ENCODE results near the gene TMOD3. TPM values are rescaled to one million over a fixed set of nuclear protein-coding genes. Genes with fewer than 3 reads are reported as not detected.

TMOD3 gene
- total RNA-seq, 1 experiment from 2014 or later = 28.8 TPM

DNA sequence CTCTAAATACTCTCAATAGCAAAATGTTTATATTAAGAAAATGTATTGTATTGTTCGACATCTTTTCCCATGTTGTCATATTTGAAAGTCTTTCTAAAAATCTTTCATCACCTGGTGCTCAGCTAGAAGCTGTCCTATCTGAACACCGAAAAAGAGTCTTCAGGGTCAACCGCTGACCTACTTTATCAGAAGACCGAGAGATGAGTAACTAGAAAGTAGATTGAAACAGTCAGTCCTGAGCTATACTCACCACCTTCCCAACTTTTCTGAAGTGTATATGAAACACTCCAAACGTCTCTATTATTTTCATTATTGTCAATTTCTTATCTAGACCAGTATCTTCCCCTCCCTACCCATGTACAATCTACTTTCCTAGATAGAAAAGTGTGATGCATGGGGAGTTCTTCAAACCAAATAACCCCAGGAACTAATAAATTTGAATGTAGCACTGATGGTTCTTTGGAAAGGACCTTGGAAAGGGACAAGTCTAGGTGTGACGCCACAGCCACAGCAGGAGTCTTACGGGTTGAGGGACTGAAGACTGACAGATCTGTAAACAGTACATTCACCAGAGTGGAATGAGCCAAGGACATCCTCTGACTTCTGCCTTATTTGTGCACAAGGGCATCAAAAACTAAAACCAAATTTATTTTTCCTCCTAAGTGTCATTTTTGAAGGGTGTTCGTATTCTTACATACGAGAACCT lies 58.6 kb downstream of the TMOD3 start:
- DNase-seq (ENCODE audit: low spot score) = no peak
- in situ Hi-C loops (cut with HindIII; ENCODE audit: low sequenced_read_pairs) = no loop called here

DNA sequence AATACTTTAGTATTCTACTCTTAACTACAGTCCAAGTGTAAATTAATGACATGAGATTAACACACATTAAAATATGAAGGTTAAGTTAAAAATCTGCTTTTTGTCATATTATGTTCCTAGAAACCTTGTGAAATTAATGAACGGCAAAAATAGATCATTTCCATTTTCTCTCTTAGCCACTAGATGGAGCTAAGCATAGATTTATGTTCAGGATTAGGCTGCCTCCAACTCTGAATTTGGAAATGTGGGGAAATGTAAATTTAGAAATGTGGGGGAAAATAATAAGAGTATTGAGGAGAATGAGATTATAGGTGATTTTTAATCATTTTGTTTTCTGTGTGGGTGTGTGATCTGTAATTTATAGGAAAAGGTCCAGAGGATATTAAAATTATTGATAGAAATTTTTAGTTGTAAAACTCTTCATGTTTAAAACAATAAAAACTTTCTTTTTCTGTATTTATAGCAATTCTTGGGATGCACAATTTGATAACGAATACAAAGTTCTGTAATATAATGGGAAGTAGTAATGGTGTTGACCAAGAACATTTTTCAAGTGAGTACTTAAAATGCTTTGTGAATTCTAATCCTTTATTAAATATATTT lies 59.2 kb downstream of the TMOD3 start:
- in situ Hi-C loops (cut with HindIII; ENCODE audit: low sequenced_read_pairs) = no loop called here
- DNase-seq (ENCODE audit: low spot score) = peak; percentile 54

DNA sequence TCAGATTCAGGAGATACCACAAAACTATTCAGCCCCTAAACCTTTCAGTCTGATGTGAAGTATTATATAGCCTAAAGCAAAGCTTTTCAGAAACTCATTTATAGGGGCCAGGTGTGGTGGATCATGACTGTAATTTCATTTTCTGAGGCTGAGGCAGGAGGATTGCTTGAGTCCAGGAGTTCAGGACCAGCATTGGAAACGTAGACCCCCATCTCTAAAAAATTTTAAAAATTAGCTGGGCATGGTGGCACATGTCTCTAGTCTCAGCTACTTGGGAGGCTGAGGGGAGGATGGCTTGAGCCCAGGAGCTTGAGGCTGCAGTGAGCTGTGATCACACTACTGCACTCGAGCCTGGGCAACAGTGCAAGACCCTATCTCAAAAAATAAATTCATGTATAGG lies 60.0 kb downstream of the TMOD3 start:
- no peak for DNase-seq (ENCODE audit: low spot score)
- in situ Hi-C loops (cut with HindIII; ENCODE audit: low sequenced_read_pairs) = no loop called here

DNA sequence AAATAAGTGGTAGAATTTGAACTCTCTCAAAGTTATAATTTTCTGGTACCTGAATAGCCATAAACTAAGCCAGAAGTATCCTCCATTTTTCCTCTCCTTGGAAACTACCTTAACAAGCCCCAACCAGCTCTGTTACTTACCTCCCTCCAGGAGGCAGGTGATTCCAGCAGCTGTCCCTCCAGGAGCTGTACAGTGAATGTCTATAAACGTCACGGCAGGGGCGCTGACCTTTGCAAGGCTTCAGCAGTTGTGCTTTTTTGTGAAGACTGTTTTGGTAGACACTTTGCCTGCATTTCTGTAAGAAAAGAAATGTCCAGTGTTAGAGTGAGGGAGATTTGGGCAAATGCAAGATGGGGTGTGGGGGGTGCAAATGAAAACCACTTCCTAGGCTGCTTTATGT lies 75.0 kb downstream of the TMOD3 start:
- in situ Hi-C loops (cut with HindIII; ENCODE audit: low sequenced_read_pairs) = no loop called here
- DNase-seq (ENCODE audit: low spot score) = no peak

DNA sequence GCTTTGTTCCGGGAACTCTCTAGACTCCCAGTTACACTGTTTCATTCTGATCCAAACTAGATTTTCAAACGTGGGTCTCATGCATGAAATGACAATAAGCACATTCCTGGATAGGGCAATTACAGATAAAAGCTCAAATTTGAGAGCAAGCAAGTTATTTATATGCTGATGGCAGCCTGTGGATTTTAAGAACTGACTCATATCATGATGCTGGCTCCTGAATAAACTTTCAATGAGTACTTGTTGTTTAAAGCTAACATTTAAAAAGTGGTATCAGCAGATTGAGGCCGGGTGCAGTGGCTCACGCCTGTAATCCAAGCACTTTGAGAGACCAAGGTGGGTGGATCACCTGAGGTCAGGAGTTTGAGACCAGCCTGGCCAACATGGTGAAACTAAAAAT lies 75.5 kb downstream of the TMOD3 start:
- no peak for DNase-seq (ENCODE audit: low spot score)
- in situ Hi-C loops (cut with HindIII; ENCODE audit: low sequenced_read_pairs) = no loop called here

DNA sequence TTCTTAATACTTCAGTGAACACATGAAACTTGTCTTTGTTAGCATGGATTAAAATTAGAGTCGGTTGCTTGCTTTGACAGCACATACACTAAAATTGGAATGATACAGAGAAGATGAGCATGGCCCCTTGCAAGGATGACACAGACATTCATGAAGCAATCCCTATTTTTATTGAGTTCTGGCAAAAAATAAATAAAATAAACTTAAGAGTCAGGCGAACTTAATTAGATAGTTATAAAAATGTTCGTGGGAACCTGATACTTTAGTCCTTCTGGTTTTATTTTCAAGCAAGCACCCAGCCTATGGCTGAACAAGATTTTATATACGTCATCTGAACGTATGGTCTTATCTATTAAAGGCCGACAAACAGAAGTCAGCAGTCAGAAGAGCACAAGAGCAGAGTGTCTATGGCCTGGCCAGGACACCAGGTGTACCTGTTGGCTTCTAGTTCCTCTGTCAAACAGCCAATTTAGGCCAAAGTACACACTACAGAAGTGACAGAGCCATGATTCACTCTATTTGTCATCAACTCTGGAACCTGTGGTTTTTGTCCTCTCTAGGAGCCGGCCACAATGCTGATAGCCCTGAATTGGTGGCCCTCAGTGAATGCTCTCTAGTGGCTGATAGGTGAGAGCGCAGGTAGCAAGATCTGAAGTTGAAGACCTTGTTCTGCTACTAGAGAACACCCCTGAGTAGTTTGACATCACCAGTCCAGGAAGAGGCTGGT lies 77.8 kb downstream of the TMOD3 start:
- in situ Hi-C loops (cut with HindIII; ENCODE audit: low sequenced_read_pairs) = no loop called here
- peak; percentile 11 for DNase-seq (ENCODE audit: low spot score)

DNA sequence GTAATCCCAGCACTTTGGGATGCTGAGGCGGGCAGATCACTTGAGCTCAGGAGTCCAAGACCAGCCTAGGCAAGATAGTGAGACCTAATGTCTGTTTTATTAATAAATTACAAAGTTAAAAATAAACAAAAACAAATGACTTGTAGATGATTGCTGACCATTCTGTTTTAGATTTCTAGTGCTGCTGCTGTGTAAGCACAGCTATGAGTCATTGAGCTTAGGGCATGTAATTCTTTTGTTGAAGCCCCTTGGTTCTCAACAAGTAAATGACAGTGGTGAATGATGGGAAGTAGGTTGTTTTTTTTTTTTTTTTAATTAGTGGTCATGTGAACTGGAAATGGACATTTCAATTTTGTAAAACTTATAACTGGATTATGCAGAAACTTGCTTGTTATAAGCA lies 78.9 kb downstream of the TMOD3 start:
- in situ Hi-C loops (cut with HindIII; ENCODE audit: low sequenced_read_pairs) = no loop called here
- DNase-seq (ENCODE audit: low spot score) = no peak

DNA sequence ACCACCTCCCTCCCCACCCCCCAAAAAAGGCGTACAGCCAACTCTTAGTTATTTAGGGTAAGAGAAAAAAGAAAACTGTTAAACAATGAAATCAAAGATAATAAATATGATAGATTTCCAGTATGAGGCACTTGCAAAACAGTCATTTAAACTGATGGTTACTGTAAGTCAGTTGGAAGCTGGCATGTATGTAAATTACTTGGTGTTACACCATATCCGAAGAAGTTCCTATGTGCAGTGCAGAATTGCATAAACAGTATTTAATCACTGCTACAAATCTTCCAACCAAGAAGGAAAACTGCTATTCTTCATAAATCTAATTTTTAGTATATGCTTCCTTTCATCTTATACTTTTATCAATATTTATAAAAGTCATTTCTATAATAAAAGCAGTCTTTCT lies 80.1 kb downstream of the TMOD3 start:
- in situ Hi-C loops (cut with HindIII; ENCODE audit: low sequenced_read_pairs) = no loop called here
- no peak for DNase-seq (ENCODE audit: low spot score)

DNA sequence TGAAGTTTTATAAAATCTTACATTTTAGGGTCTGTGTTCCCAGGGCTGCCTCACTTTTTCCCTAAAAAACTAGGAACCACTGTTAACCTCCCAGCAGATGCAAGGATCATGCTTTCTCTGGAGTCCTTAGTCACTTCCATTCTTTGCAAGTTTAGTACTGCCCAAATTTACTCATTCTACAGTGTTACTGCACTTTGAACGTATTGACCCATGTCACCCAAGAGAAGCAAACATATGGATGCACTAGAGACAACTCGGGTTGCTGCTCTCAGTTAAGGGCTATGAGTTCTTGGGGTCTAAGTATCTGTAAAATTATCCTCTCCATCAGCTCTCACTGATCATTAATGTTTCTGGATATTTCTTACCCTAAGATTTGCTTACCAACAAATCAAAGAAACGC lies 83.1 kb downstream of the TMOD3 start:
- DNase-seq (ENCODE audit: low spot score) = no peak
- in situ Hi-C loops (cut with HindIII; ENCODE audit: low sequenced_read_pairs) = no loop called here

DNA sequence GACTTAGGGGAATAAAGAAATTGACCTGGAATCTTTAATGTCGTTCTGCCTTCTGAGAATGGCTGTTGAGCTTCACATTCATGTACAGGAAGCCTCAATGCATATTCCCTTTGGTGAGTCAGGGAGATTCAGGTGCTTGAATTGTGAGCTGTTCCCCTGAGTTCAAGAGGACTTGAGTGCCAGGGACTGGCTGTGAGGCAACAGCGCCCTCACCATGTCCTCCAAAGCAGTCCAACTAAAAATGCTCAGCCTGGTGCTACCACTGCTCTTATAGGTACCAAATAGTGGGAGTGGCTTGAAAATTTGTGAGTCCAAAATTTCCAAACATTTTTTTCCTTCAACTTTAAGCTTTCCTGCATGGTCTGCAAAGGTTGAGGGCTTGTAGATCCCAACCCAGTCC lies 88.0 kb downstream of the TMOD3 start:
- in situ Hi-C loops (cut with HindIII; ENCODE audit: low sequenced_read_pairs) = no loop called here
- DNase-seq (ENCODE audit: low spot score) = peak; percentile 17

DNA sequence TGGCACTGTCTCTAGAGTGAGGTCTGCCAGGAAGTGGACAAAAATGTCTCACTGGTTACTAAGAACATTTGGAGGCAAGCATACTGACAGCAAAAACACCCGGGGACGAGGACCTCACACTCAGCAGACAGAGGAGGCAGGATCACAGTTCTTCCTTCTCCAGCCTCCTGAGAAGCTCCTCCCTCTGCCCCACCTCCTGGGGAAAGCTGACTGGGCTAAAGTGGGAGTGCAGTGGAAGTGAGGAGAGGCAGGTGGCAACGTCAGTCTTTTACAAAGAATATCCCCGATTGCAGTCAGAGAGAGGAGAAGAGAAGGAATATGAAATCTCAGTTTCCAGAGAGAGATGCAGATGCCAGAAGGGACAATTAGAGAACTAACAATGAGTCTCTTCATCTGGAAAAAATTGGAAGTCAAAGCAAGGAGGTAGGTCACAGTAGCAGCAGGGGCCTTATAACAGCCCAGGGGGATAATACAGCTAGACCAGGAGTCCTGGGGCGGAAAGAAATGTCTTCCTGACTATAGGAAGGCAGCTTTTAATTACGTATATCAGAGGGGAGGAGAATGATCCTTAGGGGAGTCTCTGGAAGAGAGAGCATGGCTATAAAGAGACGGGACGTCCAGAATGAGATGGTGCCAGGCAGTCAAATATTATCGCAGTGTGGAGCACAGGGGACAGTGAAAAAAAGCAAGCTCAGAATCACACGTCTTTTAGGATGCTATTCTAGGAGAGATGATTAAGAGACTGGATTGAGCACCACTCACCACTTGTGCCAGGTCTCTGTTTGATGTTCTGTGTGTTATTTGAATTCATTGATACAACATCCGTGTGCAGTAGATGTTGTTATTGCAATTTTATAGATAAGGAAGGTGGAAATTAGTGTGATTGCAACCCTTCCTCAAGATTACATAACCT lies 95.0 kb downstream of the TMOD3 start:
- in situ Hi-C loops (cut with HindIII; ENCODE audit: low sequenced_read_pairs) = no loop called here
- DNase-seq (ENCODE audit: low spot score) = peak; percentile 13

DNA sequence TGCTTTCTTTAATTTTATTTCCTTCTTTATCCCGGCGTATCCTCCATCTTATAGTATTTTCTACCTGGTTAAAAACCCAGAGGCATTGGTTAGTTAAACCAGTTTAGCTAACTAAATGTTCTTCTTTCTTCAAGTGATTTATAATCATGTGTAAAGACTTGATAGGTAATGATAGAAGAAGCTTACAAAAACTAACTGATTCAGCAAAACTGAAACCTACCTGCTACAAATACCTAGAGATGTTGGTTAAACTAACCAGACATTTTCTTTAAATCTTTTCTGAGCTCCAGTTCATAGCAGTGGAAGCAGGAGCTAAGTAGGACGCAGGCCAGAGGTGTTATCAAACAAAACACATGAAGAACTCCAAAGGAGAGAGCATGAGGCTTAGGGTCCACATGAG lies 97.4 kb downstream of the TMOD3 start:
- no peak for DNase-seq (ENCODE audit: low spot score)
- in situ Hi-C loops (cut with HindIII; ENCODE audit: low sequenced_read_pairs) = no loop called here

DNA sequence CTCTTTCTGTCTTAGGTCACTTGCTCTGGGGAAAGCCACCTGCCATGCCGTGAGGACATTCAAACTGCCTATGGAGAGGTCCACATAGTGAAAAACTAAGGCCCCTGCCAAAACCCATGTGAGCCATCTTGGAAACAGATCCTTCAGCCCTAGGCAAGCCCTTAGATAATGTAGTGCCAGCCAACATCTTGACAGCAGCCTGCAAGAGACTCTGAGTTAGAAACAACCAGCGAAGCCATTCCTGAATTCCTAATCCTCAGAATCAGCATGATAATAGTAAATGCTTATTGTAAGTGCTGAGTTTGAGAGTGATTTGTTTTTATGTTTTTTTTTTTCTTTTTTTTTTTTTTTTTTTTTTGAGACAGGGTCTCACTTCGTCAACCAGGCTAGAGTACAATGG lies 101.6 kb downstream of the TMOD3 start:
- in situ Hi-C loops (cut with HindIII; ENCODE audit: low sequenced_read_pairs) = no loop called here
- no peak for DNase-seq (ENCODE audit: low spot score)

DNA sequence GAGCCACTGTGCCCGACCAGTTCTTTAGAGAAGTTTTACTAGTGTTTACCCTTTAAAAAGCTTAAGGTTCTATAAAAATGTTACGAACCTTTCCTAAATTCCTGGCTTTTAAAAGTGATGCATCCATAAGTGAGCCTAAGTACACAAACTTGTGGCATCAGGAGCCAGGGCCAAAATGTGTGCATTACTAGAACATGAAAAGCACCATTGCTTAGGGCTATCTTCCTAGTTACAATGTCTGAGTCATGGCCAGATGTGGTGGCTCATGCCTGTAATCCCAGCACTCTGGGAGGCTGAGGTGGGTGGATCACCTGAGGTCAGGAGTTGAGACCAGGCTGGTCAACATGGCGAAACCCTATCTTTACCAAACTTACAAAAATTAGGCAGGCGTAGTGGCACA lies 102.2 kb downstream of the TMOD3 start:
- no peak for DNase-seq (ENCODE audit: low spot score)
- in situ Hi-C loops (cut with HindIII; ENCODE audit: low sequenced_read_pairs) = no loop called here

DNA sequence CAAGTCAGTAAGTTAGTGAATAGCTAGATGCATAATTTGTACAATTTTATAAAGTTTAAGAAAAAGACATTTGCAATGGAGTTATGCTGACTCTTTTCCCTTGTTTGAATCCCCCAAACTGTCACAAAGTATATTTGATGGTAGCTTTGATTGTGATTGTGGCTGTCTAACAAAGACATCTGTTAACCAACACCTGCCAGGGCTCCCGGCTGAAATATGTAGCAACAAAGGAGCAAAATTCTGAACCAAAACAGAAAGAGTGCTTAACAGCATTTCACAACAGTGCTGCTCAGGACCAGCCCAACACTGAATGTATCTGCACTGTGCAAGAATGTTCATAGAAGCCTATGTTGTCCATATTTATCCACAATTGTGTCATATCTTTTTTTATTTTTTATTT lies 102.7 kb downstream of the TMOD3 start:
- DNase-seq (ENCODE audit: low spot score) = no peak
- in situ Hi-C loops (cut with HindIII; ENCODE audit: low sequenced_read_pairs) = no loop called here

DNA sequence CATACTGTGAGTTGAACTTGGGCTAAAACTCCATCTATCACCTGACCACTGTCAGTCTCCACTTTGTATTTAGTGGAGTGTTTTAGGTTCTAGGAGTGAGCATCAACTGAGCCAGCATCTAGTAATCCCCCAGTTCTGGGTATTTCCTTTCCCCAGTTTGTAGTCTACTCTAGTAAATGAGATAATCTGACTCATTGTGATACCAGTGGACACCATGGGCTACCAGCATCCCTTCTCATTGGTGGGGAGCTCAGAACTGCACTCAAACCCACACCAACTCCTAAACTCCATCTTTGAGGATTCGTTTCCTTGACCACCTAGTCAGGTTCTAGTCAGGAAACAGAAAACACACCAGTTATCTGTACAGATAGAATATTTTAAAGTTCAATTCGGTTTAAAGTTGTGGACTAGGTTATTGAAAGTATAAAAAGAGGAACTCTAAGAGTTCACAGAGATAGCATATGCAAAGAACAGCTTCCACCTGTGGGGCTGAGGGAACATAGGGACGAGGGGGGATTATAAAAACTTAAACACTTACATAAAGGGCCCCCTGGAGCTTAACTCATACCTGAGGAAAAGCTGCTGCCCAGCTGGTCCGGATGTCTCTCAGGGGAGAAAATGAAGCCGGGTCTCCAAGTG lies 106.1 kb downstream of the TMOD3 start:
- DNase-seq (ENCODE audit: low spot score) = no peak
- in situ Hi-C loops (cut with HindIII; ENCODE audit: low sequenced_read_pairs) = no loop called here

DNA sequence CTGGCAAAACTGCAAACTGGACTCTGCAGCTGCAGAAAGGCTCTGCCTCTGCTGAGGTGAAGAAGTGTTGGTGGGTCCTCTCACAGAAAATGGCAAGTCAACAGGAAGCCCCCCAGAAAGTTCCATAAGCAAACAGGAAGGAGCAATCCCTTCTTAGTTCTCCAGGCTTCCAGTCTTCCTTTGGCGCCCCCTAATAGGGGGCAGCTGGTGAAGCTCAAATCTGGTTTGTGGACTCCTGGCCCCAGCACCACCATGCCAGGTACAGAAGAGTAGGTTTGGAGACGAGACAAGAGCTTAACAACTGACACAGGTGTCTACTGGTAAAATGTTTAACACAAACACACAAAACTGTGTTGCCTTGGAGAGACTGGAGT lies 106.6 kb downstream of the TMOD3 start:
- no peak for DNase-seq (ENCODE audit: low spot score)
- in situ Hi-C loops (cut with HindIII; ENCODE audit: low sequenced_read_pairs) = no loop called here

DNA sequence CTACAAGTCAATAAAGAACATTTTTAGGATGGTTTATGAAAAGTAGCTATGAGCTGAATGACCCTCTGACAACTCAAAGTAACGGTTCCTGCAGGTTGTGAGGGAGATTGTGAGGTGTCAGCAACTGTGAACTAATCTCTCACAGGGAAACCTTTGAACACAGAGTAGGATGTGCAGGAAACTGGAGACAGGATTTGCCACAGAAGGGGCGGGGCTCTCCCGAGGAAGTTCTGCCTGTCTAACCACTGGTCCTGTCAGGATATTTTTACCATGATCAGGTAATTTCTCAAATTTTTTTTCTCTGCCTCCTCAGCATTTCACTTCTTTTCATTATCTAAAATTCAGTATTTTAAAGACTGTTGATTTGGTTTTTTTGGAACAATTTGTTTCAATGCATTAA lies 108.8 kb downstream of the TMOD3 start:
- DNase-seq (ENCODE audit: low spot score) = no peak
- in situ Hi-C loops (cut with HindIII; ENCODE audit: low sequenced_read_pairs) = no loop called here

DNA sequence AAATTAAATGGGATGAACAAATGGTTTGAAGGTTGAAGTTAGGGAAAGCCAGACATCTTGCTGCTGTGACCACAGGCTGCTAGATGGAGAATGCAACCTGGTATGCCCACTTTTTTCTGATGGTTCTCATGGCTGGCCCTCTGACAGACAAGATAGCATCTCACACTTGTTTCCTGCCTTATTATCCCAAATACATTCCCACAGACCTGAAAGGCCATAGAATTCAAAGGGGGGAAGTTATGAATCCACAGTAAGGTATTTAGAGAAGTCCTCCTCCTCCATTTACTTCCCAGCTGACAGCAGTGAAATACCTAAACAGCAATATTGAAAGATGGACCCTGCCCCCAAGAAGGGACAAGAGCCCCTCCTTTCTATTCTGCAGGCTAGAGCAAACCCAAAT lies 109.8 kb downstream of the TMOD3 start:
- no peak for DNase-seq (ENCODE audit: low spot score)
- in situ Hi-C loops (cut with HindIII; ENCODE audit: low sequenced_read_pairs) = no loop called here

All from G401 (cell line).